K562 (cell line): ENCODE results near the gene MYOCD. TPM values are rescaled to one million over a fixed set of nuclear protein-coding genes. Genes with fewer than 3 reads are reported as not detected.

Source experiments
- ATAC-seq: fragments of 200-7000 bp; cut with Tn5 transposase; 3 replicates; pipeline ENCODE4 v1.9.1; 2020; ENCODE audit warnings: moderate library complexity
- BruUV-seq: library from RNA; stranded (reverse); fragments of 400-500 nt; replicated peaks from 2 replicates; lab custom pipeline; 2021; lab: Mats Ljungman, UMichigan
- CTCF ChIA-PET: fragments of 300-600 bp; formaldehyde crosslinking; extraction: SDS; loops from one replicate; lab custom pipeline; 2021; ENCODE audit warnings: low intra/inter-chr PET ratio; lab: Yijun Ruan, JAX
- POLR2A ChIA-PET: fragments of 300-600, 350-650 bp; sonication (Branson Sonifier 250); formaldehyde crosslinking; extraction: SDS; loops from one replicate; lab custom pipeline; 2021; ENCODE audit warnings: antibody characterized with exemption, inconsistent platforms; lab: Yijun Ruan, JAX
- DNase-seq, 4 experiments: peaks; one replicate each; pipeline versions ENCODE4 v3.0.0 to v3.0.0-alpha.2; 2011 to 2018; ENCODE audit warnings: low spot score in 3 of 4, mixed read lengths in 3 of 4; ENCODE audit errors: extremely low read depth in 1 of 4
- FAIRE-seq: peaks from 2 replicates; lab custom pipeline; 2011; peaks lifted over from hg19 to GRCh38; lab: Jason Lieb, UNC
- H2AFZ ChIP-seq: 2 replicates; pipeline ENCODE4 v1.6.0; 2011; ENCODE audit warnings: low read depth, low read length, control low read depth, inconsistent platforms
- H3K27ac ChIP-seq: fragments of 200-600 bp; 3 replicates; pipeline ENCODE4 v1.8.0; 2011; ENCODE audit warnings: low read depth, mild to moderate bottlenecking, control low read depth, inconsistent platforms, low read length, moderate library complexity, mixed read lengths; ENCODE audit errors: extremely low read depth
- H3K27me3 ChIP-seq, 2 experiments: fragments of 300-600 bp in 1 of 2; 2 replicates in 1 of 2; 3 replicates in 1 of 2; pipeline versions ENCODE4 v1.6.0 to v1.8.0; 2011; ENCODE audit warnings: inconsistent platforms in 2 of 2, low read length in 2 of 2, mild to moderate bottlenecking in 1 of 2, mixed read lengths in 1 of 2, moderate library complexity in 1 of 2; ENCODE audit not compliant: control insufficient read depth in 2 of 2, insufficient read depth in 2 of 2
- H3K36me3 ChIP-seq: fragments of 300-600 bp; 3 replicates; pipeline ENCODE4 v1.8.0; 2011; ENCODE audit warnings: mild to moderate bottlenecking, low read length, inconsistent platforms; ENCODE audit not compliant: control insufficient read depth, insufficient read depth
- H3K4me1 ChIP-seq, 2 experiments: fragments of 200-600 bp in 1 of 2; replicated peaks in 1 of 2; 2 replicates in 1 of 2; 3 replicates in 1 of 2; pipeline versions ENCODE4 v1.5.1 to v1.8.0; 2011; ENCODE audit warnings: inconsistent platforms in 2 of 2, low read length in 2 of 2, mild to moderate bottlenecking in 1 of 2, mixed read lengths in 1 of 2, moderate library complexity in 1 of 2; ENCODE audit not compliant: control insufficient read depth in 2 of 2, insufficient read depth in 2 of 2
- H3K4me2 ChIP-seq: 2 replicates; pipeline ENCODE4 v1.6.1; 2011; ENCODE audit warnings: low read length, control low read depth, inconsistent platforms, mixed read lengths; ENCODE audit not compliant: insufficient read depth
- H3K4me3 ChIP-seq: fragments of 200-600 bp; sonication (generic), shearing (Covaris generic); 2 replicates; pipeline ENCODE4 v1.5.1; 2016; ENCODE audit warnings: control low read depth, inconsistent platforms
- H3K79me2 ChIP-seq: fragments of 200-600 bp; 3 replicates; pipeline ENCODE4 v1.8.0; 2011; ENCODE audit warnings: low read length, inconsistent platforms; ENCODE audit not compliant: control insufficient read depth, insufficient read depth
- H3K9ac ChIP-seq, 2 experiments: 2 replicates each; pipeline versions ENCODE4 v1.6.0 to v1.6.1; 2011; ENCODE audit warnings: low read depth in 2 of 2, low read length in 2 of 2, control low read depth in 1 of 2, inconsistent platforms in 1 of 2, mild to moderate bottlenecking in 1 of 2, mixed read lengths in 1 of 2; ENCODE audit not compliant: insufficient read depth in 1 of 2
- H3K9me1 ChIP-seq: one replicate; pipeline ENCODE4 v1.6.0; 2011; ENCODE audit warnings: inconsistent platforms, mild to moderate bottlenecking, low read length, moderate library complexity; ENCODE audit not compliant: control insufficient read depth, insufficient read depth
- H3K9me3 ChIP-seq: replicated peaks from 2 replicates; pipeline ENCODE4 v1.5.1; 2011; ENCODE audit warnings: low read depth, low read length, inconsistent platforms; ENCODE audit not compliant: control insufficient read depth, insufficient read depth
- H4K20me1 ChIP-seq: replicated peaks from 2 replicates; pipeline ENCODE4 v1.6.1; 2011; ENCODE audit warnings: low read length, inconsistent platforms, mixed read lengths; ENCODE audit not compliant: control insufficient read depth, insufficient read depth
- CREB3L1 ChIP-seq: fragments of 450-650 bp; IDR thresholded peaks from 2 replicates; pipeline ENCODE4 v1.6.1; 2014; ENCODE audit warnings: low read depth, mild to moderate bottlenecking, moderate library complexity, borderline replicate concordance
- CXXC5 ChIP-seq: fragments of 250-450 bp; sonication (Bioruptor Pico); IDR thresholded peaks from 2 replicates; pipeline ENCODE4 v1.8.0; 2022; ENCODE audit warnings: inconsistent platforms, mild to moderate bottlenecking, moderate library complexity
- E2F6 ChIP-seq, 2 experiments: IDR thresholded peaks; 2 replicates each; pipeline ENCODE4 v1.6.1; 2011; ENCODE audit warnings: borderline replicate concordance in 1 of 2, control low read depth in 1 of 2, low read depth in 1 of 2, low read length in 1 of 2, mild to moderate bottlenecking in 1 of 2, mixed read lengths in 1 of 2, moderate library complexity in 1 of 2; ENCODE audit not compliant: insufficient read depth in 1 of 2, insufficient read length in 1 of 2, poor library complexity in 1 of 2, severe bottlenecking in 1 of 2; ENCODE audit errors: extremely low read depth in 1 of 2
- ELK3 ChIP-seq: fragments of 450-650 bp; formaldehyde crosslinking; IDR thresholded peaks from 2 replicates; pipeline ENCODE4 v1.4.0; 2020; ENCODE audit warnings: mild to moderate bottlenecking
- L3MBTL2 ChIP-seq: fragments of 450-650 bp; IDR thresholded peaks from 2 replicates; pipeline ENCODE4 v1.6.1; 2016; ENCODE audit warnings: mild to moderate bottlenecking, moderate library complexity
- PHF8 ChIP-seq: fragments of 200-600 bp; sonication (generic); IDR thresholded peaks from 2 replicates; pipeline ENCODE4 v1.6.1; 2012; ENCODE audit warnings: mixed run types, mild to moderate bottlenecking, inconsistent platforms, low read length, moderate library complexity, borderline replicate concordance
- RB1 ChIP-seq: fragments of 450-650 bp; IDR thresholded peaks from 2 replicates; pipeline ENCODE4 v1.6.1; 2017; ENCODE audit warnings: low read depth, mild to moderate bottlenecking
- SRSF7 ChIP-seq: fragments of 200-400 bp; formaldehyde crosslinking; optimal IDR thresholded peaks from 2 replicates; pipeline ENCODE3; 2017; ENCODE audit warnings: mild to moderate bottlenecking, low read depth, low read length
- WGBS: fragments of 100-300 bp; shearing (Covaris generic); methylation state at CpG from one replicate; pipeline ENCODE4 v1.1.6; 2016; ENCODE audit warnings: low coverage, mixed read lengths; ENCODE audit not compliant: insufficient coverage; ENCODE audit errors: missing lambda C conversion rate; 5-methylcytosine and 5-hydroxymethylcytosine counted together
- in situ Hi-C: fragments of 300-500 bp; cut with MboI; formaldehyde crosslinking; loops from 4 replicates; pipeline ENCODE4 v1.15.0; 2018; ENCODE audit warnings: inconsistent platforms, mixed read lengths
- intact Hi-C: fragments of 100-400 bp; cut with micrococcal nuclease; formaldehyde crosslinking; loops from 2 replicates; pipeline ENCODE4 v1.14.2; 2022
- polyA plus RNA-seq, 8 experiments: library from polyadenylated mRNA; depleted of rRNA in 4 of 8; stranded (reverse) in 5 of 8; unstranded in 3 of 8; fragments of >200 nt; fragmentation: Nextera tagmentation in 2 of 8; fragmentation: Illumina TruSeq in 1 of 8; extraction: Ambion mirVana in 2 of 8; extraction: Trizol in 1 of 8; gene quantifications; 2 replicates each; pipeline versions ENCODE4 v1.2.1 to v1.2.3, GENCODE V29; 2011 to 2014; ENCODE audit warnings: inconsistent platforms in 1 of 8, missing spikeins in 1 of 8
- total RNA-seq, 7 experiments: library from RNA; depleted of rRNA in 6 of 7; stranded (reverse); fragments of >200 nt in 6 of 7; fragmentation: Illumina TruSeq in 2 of 7; extraction: Trizol in 2 of 7; gene quantifications; 2 replicates each; pipeline versions ENCODE4 v1.2.1 to v1.2.3, GENCODE V29; 2011 to 2021; ENCODE audit warnings: low replicate concordance in 1 of 7

The MYOCD gene
- total and polyA plus RNA-seq, 9 of the 15 experiments (the other 6 are each of a cell fraction or from before 2014, with no cell fraction given), result not detected

- FAIRE-seq (no peak), DNase-seq (peak in 3 of 4 experiments; percentile 38 to 49 (median 41)), ATAC-seq (peak; percentile 98)
- peaks cover 0 to 12% of the 10 kb centered on the region in 2 experiments; a peak in 2 of 5 replicates for H3K4me1 ChIP-seq
- peak within 1 kb of the TSS; percentile 70 for H2AFZ ChIP-seq
- no peaks in the 10 kb centered on the region for H3K9me3 ChIP-seq
- H3K79me2 ChIP-seq, result no peaks in the 10 kb centered on the region
- H3K36me3 ChIP-seq, result no peaks in the 10 kb centered on the region
- H3K27me3 ChIP-seq, result peaks cover 0 to 19% of the 10 kb centered on the region in 2 experiments; a peak in 2 of 5 replicates
- no TSS peak for BruUV-seq
- 38% methylated on average over 29 of the region's 86 CpGs for WGBS
- intact Hi-C loops (no loop called here), in situ Hi-C loops (no loop called here)
- TF ChIP-seq PHF8 (peak; percentile 11; the same call in 1 of the 2 replicates), CXXC5 (CRISPR knock-in tag) (0 out of 2 replicates have a peak, but pooled peaks have one; percentile 20), SRSF7 (no peak), L3MBTL2 (0 out of 2 replicates have a peak, but pooled peaks have one; percentile 16), E2F6 (IDR thresholded peaks at IDR 0.05; ENCODE audit: borderline replicate concordance in 1 of 2, extremely low read depth in 1 of 2, insufficient read depth in 1 of 2, insufficient read length in 1 of 2, low read depth in 1 of 2, low read length in 1 of 2, poor library complexity in 1 of 2, severe bottlenecking in 1 of 2) (peak in 1 of 2 experiments; percentile 34), RB1 (0 out of 2 replicates have a peak, but pooled peaks have one; percentile 37), ELK3 (CRISPR knock-in tag) (no peak), CREB3L1 (0 out of 2 replicates have a peak, but pooled peaks have one; percentile 28)
- no peak within 1 kb of the TSS for H3K27ac ChIP-seq
- ChIA-PET CTCF (no interaction called here), POLR2A (no interaction called here)
- H3K4me2 ChIP-seq, result peak within 1 kb of the TSS; percentile 46; the same call in 1 of the 2 replicates
- H3K9me1 ChIP-seq, result no peaks in the 10 kb centered on the region
- H3K4me3 ChIP-seq, result peak within 1 kb of the TSS; percentile 49
- H3K9ac ChIP-seq, result peak within 1 kb of the TSS in 1 of 2 experiments; percentile 74; a peak in 1 of 4 replicates
- no peaks in the 10 kb centered on the region; the same call in 1 of the 2 replicates for H4K20me1 ChIP-seq
Observed at GRCh38 chr17:12789481-12790248, 124.0 kb downstream of the MYOCD start, which contains the start of gene ARHGAP44. Gene ARHGAP44, plus strand, starts transcription at chr17:12789498. Its CDS starts 341 bp downstream, at chr17:12789839.
